Testis (tissue), 3 donors: ENCODE measurements around the gene BIVM. TPM values are rescaled to one million over a fixed set of nuclear protein-coding genes. Genes with fewer than 3 reads are reported as not detected.
"Not testable (repeated sequence)": the region's sequence is repeated elsewhere in the genome, so short reads cannot be mapped to it uniquely, and the experiment has no call there.

Experiments used
- DNase-seq: peaks from one replicate; pipeline ENCODE4 v3.0.0-alpha.2; 2019
- H3K27ac ChIP-seq, 2 donors: fragments of 200-600 bp; sonication (generic); one replicate each; pipeline ENCODE4 v1.5.1; 2019
- H3K27me3 ChIP-seq: fragments of 200-600 bp; sonication (generic); one replicate; pipeline ENCODE4 v1.5.1; 2019
- H3K36me3 ChIP-seq: fragments of 200-600 bp; sonication (generic); one replicate; pipeline ENCODE4 v1.5.1; 2017; ENCODE audit warnings: low read depth; ENCODE audit errors: missing control alignments
- H3K4me1 ChIP-seq: fragments of 200-600 bp; sonication (generic); one replicate; pipeline ENCODE4 v1.5.1; 2019
- H3K4me3 ChIP-seq, 2 donors: fragments of 200-600 bp; sonication (generic); one replicate each; pipeline ENCODE4 v1.5.1; 2017 to 2019
- H3K9me3 ChIP-seq: fragments of 200-600 bp; sonication (generic); one replicate; pipeline ENCODE4 v1.5.1; 2017
- POLR2A ChIP-seq: fragments of 450-650 bp; IDR thresholded peaks from one replicate; pipeline ENCODE4 v1.6.1; 2017; ENCODE audit warnings: antibody characterized with exemption, mild to moderate bottlenecking, moderate library complexity
- WGBS, 2 donors: methylation state at CpG; one replicate each; pipeline ENCODE4 v1.1.5; 2018; 5-methylcytosine and 5-hydroxymethylcytosine counted together
- intact Hi-C: fragments of 100-400 bp; cut with DNase I; formaldehyde crosslinking; loops from one replicate; pipeline ENCODE4 v1.15.1; 2023; ENCODE audit warnings: low total_unique reads
- polyA plus RNA-seq: library from polyadenylated mRNA; stranded (reverse); fragments of 350-450 nt; fragmentation: Illumina TruSeq; extraction: RNeasy Lipid Tissue Mini Kit (QIAGEN cat#74804); gene quantifications from one replicate; pipeline ENCODE4 v1.2.3, GENCODE V29; 2014; ENCODE audit warnings: low read depth, low replicate concordance; ENCODE audit not compliant: insufficient read depth
- total RNA-seq, 2 donors: library from RNA; depleted of rRNA; stranded (reverse); fragments of >200 nt; gene quantifications; one replicate each; pipeline ENCODE4 v1.2.3, GENCODE V29; 2016
- TF ChIP-seq, protein P1 (sequence below), 3 experiments: fragments of 450-650 bp in 2 of 3; fragments of 200-600 bp in 1 of 3; sonication (generic) in 1 of 3; IDR thresholded peaks; one replicate each; pipeline ENCODE4 v1.5.1; 2016 to 2019; ENCODE audit warnings: antibody characterized with exemption in 3 of 3, mild to moderate bottlenecking in 2 of 3, moderate library complexity in 1 of 3

Gene BIVM
- total and polyA plus RNA-seq, 3 donors from 2014 or later, result 4.7 to 9.1 (median 8.4) TPM

DNA sequence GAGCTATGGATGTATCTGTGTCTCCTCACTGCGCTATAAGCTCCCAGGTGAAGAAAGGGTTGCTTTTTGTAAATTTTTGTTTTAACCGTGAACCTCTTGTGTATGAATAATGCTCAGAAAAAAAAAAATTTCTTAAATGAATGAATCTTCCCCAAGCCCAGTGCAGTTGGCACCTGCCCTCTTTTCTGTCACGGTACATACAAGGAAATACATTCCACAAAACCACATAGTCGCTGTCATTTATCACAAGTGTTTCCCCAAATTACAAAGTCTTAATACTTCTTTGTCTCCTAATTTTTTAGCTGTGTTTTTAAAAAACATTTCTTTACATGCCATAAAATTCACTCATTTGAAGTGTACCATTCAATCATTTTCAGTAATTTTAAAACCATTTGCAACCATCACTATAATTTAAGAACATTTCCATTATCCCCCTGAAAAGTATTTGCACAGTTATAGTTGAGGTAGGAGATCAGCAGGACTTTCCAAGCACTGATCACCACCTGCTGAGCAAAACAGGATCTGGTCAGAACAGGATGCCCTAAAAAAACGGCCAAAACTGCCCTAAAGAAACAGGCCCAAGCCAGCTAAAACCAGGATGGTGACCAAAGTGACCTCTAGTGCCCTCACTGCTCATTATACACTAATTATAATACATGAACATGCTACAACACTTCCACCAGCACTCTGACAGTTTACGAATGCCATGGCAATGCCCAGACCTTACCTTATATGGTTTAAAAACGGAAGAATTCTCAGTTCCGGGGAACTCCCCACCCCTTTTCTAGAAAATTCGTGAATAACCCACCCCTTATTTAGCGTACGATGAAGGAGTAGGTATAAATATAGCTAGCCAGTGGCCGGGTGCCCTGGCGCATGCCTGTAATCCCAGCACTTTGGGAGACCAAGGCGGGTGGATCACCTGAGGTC lies 24.1 kb upstream of the BIVM start:
- 66 to 71% methylated on average over 14 of the region's 14 CpGs for WGBS, 2 donors
- intact Hi-C loops, result no loop called here
- no peaks in the 10 kb centered on the region for H3K36me3 ChIP-seq

DNA sequence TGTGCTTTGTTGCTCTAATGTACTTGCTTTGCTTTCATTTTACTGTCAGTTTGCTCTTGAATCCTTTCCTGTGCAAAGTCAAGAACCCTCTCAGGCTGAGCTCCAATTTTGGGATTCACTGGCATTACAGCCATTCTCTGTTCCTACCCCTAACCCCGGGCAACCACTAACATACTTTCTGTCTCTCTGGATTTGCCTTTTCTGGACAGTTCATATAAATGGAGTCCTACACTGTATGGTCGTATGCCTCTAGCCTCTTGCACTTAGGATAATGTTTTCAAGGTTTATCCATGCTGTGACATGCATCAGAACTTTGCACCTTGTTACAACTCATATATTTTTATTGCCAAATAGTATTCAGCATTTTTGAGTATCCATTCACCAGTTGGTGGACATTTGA lies 22.6 kb upstream of the BIVM start:
- Histone ChIP-seq H3K27ac (no peak overlapping the region), H3K4me1 (peaks cover 5% of the 10 kb centered on the region), H3K27me3 (no peaks in the 10 kb centered on the region), H3K36me3 (no peaks in the 10 kb centered on the region), H3K9me3 (no peaks in the 10 kb centered on the region), H3K4me3 (no peak overlapping the region)
- 70 to 88% methylated on average over 2 of the region's 2 CpGs for WGBS, 2 donors
- TF ChIP-seq, protein P1, sequence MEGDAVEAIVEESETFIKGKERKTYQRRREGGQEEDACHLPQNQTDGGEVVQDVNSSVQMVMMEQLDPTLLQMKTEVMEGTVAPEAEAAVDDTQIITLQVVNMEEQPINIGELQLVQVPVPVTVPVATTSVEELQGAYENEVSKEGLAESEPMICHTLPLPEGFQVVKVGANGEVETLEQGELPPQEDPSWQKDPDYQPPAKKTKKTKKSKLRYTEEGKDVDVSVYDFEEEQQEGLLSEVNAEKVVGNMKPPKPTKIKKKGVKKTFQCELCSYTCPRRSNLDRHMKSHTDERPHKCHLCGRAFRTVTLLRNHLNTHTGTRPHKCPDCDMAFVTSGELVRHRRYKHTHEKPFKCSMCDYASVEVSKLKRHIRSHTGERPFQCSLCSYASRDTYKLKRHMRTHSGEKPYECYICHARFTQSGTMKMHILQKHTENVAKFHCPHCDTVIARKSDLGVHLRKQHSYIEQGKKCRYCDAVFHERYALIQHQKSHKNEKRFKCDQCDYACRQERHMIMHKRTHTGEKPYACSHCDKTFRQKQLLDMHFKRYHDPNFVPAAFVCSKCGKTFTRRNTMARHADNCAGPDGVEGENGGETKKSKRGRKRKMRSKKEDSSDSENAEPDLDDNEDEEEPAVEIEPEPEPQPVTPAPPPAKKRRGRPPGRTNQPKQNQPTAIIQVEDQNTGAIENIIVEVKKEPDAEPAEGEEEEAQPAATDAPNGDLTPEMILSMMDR (IDR thresholded peaks at IDR 0.05), result no peak
- no peak for TF ChIP-seq POLR2A
- intact Hi-C loops, result no loop called here
- no peak for DNase-seq

More for the DNA sequence above, 24.1 kb upstream of the BIVM start:
- TF ChIP-seq, protein P1 (IDR thresholded peaks at IDR 0.05), result no peak
- no peak for TF ChIP-seq POLR2A
- Histone ChIP-seq H3K4me3 (peak overlapping the region; percentile 72 to 97), H3K27ac (no peak overlapping the region), H3K9me3 (no peaks in the 10 kb centered on the region), H3K4me1 (peaks cover 5% of the 10 kb centered on the region), H3K27me3 (no peaks in the 10 kb centered on the region)
- DNase-seq, result no peak

DNA sequence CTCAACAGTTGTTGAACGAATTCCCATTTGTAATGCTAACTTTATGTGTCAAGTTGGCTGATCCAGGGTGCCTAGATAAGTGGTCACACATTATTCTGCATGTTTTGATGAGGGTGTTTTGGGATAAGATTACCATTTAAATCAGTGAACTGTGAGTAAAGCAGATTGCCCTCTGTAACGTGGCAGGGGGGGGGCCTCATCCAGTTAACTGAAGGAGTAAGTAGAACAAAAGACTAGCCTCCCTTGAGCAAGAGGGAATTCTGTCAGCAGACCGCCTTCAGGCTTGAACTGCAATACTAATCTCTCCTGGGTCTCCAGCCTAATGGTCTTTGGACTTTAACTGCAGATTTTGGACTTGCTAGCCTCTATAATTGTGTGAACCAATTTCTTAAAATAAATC lies 21.2 kb upstream of the BIVM start:
- WGBS, 2 donors, result 90 to 96% methylated on average over 3 of the region's 3 CpGs
- TF ChIP-seq POLR2A, result no peak
- TF ChIP-seq, protein P1 (IDR thresholded peaks at IDR 0.05), result no peak
- Histone ChIP-seq H3K27me3 (no peaks in the 10 kb centered on the region), H3K27ac (no peak overlapping the region), H3K4me3 (no peak overlapping the region), H3K9me3 (no peaks in the 10 kb centered on the region), H3K4me1 (no peaks in the 10 kb centered on the region), H3K36me3 (no peaks in the 10 kb centered on the region)
- intact Hi-C loops, result no loop called here
- no peak for DNase-seq

DNA sequence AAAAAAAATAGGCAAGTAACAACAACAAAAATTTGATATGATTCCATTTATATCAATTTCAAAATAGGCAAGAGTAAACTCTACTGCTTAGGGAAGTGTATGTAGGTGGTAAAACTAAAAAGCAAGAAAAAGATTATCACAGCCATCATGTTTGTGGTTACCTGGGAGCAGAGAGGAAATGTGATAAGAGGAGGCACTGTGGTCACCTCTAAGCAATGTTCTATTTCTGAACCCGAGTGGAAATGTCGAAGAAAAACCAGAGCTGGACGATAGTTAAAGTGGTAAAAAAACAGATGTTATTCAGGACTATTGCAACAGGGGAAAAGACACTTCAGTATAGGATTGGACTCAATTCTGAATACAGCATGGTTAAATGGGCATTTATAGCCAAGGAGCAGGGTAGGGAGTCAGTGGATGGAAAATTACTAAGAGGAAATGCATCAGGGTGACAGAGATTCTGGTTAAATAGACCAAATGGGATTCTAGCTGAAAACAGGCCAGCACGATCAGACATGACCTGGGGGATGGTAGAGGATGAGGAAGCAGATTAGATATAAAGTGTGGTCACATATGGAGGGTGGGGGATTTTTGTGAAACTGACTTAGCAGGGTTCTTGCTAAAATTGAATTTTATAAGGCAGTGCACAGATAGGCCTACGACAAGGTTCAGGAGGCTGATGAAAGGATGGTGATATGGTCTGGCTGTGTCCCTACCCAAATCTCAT lies 19.3 kb upstream of the BIVM start:
- TF ChIP-seq, protein P1 (IDR thresholded peaks at IDR 0.05), result no peak
- no peak for TF ChIP-seq POLR2A
- Histone ChIP-seq H3K27ac (no peak overlapping the region), H3K9me3 (no peaks in the 10 kb centered on the region), H3K27me3 (no peaks in the 10 kb centered on the region), H3K36me3 (no peaks in the 10 kb centered on the region), H3K4me1 (no peaks in the 10 kb centered on the region), H3K4me3 (no peak overlapping the region)
- intact Hi-C loops, result no loop called here
- WGBS, 2 donors, result 84 to 85% methylated on average over 5 of the region's 5 CpGs
- no peak for DNase-seq

DNA sequence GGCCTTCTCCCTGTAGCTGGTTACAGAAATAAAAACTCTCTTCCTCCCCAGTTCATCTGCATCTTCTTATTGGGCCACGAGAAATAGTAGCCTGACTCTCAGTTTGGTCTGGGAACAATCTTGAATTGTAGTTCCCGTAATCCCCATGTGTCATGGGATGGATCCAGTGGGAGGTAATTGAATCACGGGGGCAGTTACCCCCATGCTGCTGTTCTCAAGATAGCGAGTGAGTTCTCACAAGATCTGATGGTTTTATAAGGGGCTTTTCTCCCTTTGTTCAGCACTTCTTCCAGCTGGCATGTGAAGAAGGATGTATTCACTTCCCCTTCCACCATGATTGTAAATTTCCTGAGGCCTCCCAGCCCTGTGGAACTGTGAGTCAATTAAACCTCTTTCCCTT lies 18.3 kb upstream of the BIVM start:
- H3K4me3 ChIP-seq, H3K27me3 ChIP-seq, H3K4me1 ChIP-seq, intact Hi-C loops, H3K9me3 ChIP-seq, H3K36me3 ChIP-seq, H3K27ac ChIP-seq, DNase-seq: not testable (repeated sequence)
- WGBS, 2 donors, result 84 to 91% methylated on average over 4 of the region's 4 CpGs
